Calu3 (cell line): ENCODE data around the gene GPR137B. TPM values are rescaled to one million over a fixed set of nuclear protein-coding genes. Genes with fewer than 3 reads are reported as not detected.
"Not testable (repeated sequence)": the region's sequence is repeated elsewhere in the genome, so short reads cannot be mapped to it uniquely, and the experiment has no call there.

ENCODE experiments used
- Bru-seq: library from RNA; stranded (reverse); fragments of 400-500 nt; gene quantifications from one replicate; lab custom pipeline; 2021; lab: Mats Ljungman, UMichigan
- BruChase-seq, 2 experiments: library from RNA; stranded (reverse); fragments of 400-500 nt; gene quantifications; one replicate each; lab custom pipeline; 2021; lab: Mats Ljungman, UMichigan
- BruUV-seq: library from RNA; stranded (reverse); fragments of 400-500 nt; replicated peaks from 2 replicates; lab custom pipeline; 2021; lab: Mats Ljungman, UMichigan
- CTCF ChIA-PET: fragments of 300-600 bp; sonication (Branson Sonifier 250); formaldehyde crosslinking; loops from one replicate; lab custom pipeline; 2022; ENCODE audit warnings: antibody characterized with exemption; lab: Charles Lee
- DNase-seq: peaks from one replicate; pipeline ENCODE4 v3.0.0; 2022
- H3K27ac Mint-ChIP-seq: one replicate; pipeline ENCODE4 v1.8.0; 2022; ENCODE audit warnings: mixed read lengths; ENCODE audit not compliant: unreplicated experiment
- H3K27me3 Mint-ChIP-seq: one replicate; pipeline ENCODE4 v1.8.0; 2022; ENCODE audit warnings: mixed read lengths; ENCODE audit not compliant: unreplicated experiment
- H3K36me3 Mint-ChIP-seq: one replicate; pipeline ENCODE4 v1.8.0; 2022; ENCODE audit warnings: mild to moderate bottlenecking, moderate library complexity, mixed read lengths; ENCODE audit not compliant: insufficient read depth, unreplicated experiment
- H3K4me1 Mint-ChIP-seq: one replicate; pipeline ENCODE4 v1.8.0; 2022; ENCODE audit warnings: mild to moderate bottlenecking, low read depth, mixed read lengths; ENCODE audit not compliant: unreplicated experiment
- H3K4me3 Mint-ChIP-seq: one replicate; pipeline ENCODE4 v1.8.0; 2022; ENCODE audit warnings: mild to moderate bottlenecking, low read depth, moderate library complexity, mixed read lengths; ENCODE audit not compliant: unreplicated experiment
- H3K9me3 Mint-ChIP-seq: one replicate; pipeline ENCODE4 v1.8.0; 2022; ENCODE audit warnings: low read depth, mixed read lengths; ENCODE audit not compliant: unreplicated experiment
- intact Hi-C: fragments of 100-400 bp; cut with micrococcal nuclease; formaldehyde crosslinking; loops from one replicate; pipeline ENCODE4 v1.10.0; 2022; ENCODE audit not compliant: unreplicated experiment
- long read RNA-seq: library from polyadenylated mRNA; stranded (forward); transcript quantifications from one replicate; pipeline ENCODE4 v2.0.0, GENCODE V29; 2022
- total RNA-seq: library from RNA; stranded (reverse); gene quantifications from 2 replicates; pipeline ENCODE4 v1.2.3, GENCODE V29; 2022
- TF ChIP-seq, protein P1 (sequence below): fragments of 200-600 bp; IDR thresholded peaks from one replicate; pipeline ENCODE4 v1.8.0; 2022; ENCODE audit warnings: antibody characterized with exemption; ENCODE audit not compliant: unreplicated experiment

The GPR137B gene, protein sequence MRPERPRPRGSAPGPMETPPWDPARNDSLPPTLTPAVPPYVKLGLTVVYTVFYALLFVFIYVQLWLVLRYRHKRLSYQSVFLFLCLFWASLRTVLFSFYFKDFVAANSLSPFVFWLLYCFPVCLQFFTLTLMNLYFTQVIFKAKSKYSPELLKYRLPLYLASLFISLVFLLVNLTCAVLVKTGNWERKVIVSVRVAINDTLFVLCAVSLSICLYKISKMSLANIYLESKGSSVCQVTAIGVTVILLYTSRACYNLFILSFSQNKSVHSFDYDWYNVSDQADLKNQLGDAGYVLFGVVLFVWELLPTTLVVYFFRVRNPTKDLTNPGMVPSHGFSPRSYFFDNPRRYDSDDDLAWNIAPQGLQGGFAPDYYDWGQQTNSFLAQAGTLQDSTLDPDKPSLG
- total RNA-seq (9.5 and 11.4 TPM in 2 replicates), Bru-seq, nascent RNA (percentile 54 among the genes with signal in this experiment), BruChase-seq, experiment 1, labeled RNA remaining after a 6-hour chase (percentile 50 among the genes with signal in this experiment), BruChase-seq, experiment 2, labeled RNA remaining after a 2-hour chase (percentile 51 among the genes with signal in this experiment)
- long read RNA-seq, transcript GPR137B-202 (7 exons, 2,042 nt): major isoform, 13 of 25 reads
- long read RNA-seq, partial matches to known transcripts: 1 of 25 reads
- long read RNA-seq, other reads (novel, unspliced or antisense): 11 of 25 reads

DNA sequence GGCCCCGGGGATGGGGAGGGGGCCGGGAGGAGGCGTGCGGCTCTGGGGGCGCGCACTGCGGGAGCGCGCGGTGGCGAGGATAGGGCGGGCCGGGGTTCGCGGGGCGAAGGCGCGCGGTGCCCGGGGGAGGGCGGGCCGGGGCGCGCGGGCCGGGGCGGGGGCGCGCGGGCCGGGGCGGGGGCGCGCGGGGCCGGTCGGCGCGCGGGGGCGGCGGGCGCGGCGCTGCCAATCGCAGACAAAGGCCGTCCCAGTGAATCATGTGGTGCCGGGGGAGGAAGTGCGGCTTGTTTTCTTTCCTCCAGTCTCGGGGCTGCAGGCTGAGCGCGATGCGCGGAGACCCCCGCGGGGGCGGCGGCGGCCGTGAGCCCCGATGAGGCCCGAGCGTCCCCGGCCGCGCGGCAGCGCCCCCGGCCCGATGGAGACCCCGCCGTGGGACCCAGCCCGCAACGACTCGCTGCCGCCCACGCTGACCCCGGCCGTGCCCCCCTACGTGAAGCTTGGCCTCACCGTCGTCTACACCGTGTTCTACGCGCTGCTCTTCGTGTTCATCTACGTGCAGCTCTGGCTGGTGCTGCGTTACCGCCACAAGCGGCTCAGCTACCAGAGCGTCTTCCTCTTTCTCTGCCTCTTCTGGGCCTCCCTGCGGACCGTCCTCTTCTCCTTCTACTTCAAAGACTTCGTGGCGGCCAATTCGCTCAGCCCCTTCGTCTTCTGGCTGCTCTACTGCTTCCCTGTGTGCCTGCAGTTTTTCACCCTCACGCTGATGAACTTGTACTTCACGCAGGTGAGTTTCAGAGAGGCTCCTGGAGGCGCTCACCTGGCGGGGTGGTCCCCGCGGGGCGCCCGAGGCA is at the start of gene GPR137B:
Gene GPR137B, plus strand, starts transcription at position 287 of the 851 bp plus-strand sequence. Its CDS starts 84 bp downstream, at position 371.
- DNase-seq: peak; percentile 53
- TF ChIP-seq, protein P1, sequence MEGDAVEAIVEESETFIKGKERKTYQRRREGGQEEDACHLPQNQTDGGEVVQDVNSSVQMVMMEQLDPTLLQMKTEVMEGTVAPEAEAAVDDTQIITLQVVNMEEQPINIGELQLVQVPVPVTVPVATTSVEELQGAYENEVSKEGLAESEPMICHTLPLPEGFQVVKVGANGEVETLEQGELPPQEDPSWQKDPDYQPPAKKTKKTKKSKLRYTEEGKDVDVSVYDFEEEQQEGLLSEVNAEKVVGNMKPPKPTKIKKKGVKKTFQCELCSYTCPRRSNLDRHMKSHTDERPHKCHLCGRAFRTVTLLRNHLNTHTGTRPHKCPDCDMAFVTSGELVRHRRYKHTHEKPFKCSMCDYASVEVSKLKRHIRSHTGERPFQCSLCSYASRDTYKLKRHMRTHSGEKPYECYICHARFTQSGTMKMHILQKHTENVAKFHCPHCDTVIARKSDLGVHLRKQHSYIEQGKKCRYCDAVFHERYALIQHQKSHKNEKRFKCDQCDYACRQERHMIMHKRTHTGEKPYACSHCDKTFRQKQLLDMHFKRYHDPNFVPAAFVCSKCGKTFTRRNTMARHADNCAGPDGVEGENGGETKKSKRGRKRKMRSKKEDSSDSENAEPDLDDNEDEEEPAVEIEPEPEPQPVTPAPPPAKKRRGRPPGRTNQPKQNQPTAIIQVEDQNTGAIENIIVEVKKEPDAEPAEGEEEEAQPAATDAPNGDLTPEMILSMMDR: no peak
- Mint-ChIP-seq H3K27me3 (peaks cover 59% of the 10 kb centered on the region), H3K9me3 (no peaks in the 10 kb centered on the region), H3K27ac (peak within 1 kb of the TSS; percentile 88), H3K36me3 (peaks cover 25% of the 10 kb centered on the region), H3K4me1 (peaks cover 24% of the 10 kb centered on the region), H3K4me3 (peak within 1 kb of the TSS; percentile 95)
- intact Hi-C loops: loop anchor here (10.0 kb wide), 1 partner anchor 142 kb away; the partner anchor contains the start of gene ERO1B
- no TSS peak for BruUV-seq
- CTCF ChIA-PET: no interaction called here

GRCh38 chr1:236092899-236093298 is 49.4 kb upstream of the GPR137B start:
- H3K36me3 Mint-ChIP-seq: peaks cover 12% of the 10 kb centered on the region
- no peak overlapping the region for H3K4me3 Mint-ChIP-seq
- H3K27ac Mint-ChIP-seq: no peak overlapping the region
- BruUV-seq: no TSS peak
- no peak for DNase-seq
- no peaks in the 10 kb centered on the region for H3K4me1 Mint-ChIP-seq
- intact Hi-C loops: no loop called here
- H3K27me3 Mint-ChIP-seq: no peaks in the 10 kb centered on the region
- peaks cover 3% of the 10 kb centered on the region for H3K9me3 Mint-ChIP-seq
- TF ChIP-seq, protein P1: no peak
- CTCF ChIA-PET: no interaction called here

DNA sequence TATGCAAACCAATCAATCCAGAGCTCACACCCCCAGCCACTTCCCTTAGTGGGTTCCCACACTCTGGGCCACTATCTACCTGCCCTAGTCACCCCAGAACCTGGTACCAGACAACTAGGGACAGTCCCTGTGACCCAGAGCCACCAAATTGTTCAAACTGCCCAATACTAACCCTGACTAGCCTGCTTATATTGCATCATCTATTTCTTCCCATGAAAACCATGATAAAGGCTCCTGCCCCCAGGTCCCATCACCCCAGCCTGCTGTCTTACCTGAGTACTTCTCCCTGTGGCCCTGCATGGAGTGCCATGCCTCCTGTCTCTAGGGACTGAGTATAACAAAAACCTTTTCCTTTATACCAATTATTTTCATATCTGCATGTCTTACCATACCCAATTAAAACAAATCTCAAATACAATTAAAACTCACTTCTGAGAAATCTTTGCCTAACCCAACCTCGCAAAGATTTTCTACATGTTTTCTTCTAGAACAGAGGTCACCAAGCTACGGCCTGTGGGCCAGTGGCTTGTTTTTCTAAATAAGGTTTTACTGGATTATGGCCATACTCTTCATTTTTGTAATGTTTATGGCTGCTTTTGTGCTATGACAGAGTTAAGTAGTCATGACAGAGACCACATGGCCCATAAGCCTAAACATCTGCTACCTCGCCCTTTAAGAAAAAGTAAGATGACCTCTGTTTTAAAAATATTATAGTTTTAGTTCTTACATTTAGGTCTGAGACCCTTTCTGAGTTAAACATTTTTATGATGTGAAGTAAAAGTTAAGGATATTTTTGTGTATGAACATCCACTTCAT is 46.4 kb upstream of the GPR137B start:
- H3K27me3 Mint-ChIP-seq: no peaks in the 10 kb centered on the region

DNA sequence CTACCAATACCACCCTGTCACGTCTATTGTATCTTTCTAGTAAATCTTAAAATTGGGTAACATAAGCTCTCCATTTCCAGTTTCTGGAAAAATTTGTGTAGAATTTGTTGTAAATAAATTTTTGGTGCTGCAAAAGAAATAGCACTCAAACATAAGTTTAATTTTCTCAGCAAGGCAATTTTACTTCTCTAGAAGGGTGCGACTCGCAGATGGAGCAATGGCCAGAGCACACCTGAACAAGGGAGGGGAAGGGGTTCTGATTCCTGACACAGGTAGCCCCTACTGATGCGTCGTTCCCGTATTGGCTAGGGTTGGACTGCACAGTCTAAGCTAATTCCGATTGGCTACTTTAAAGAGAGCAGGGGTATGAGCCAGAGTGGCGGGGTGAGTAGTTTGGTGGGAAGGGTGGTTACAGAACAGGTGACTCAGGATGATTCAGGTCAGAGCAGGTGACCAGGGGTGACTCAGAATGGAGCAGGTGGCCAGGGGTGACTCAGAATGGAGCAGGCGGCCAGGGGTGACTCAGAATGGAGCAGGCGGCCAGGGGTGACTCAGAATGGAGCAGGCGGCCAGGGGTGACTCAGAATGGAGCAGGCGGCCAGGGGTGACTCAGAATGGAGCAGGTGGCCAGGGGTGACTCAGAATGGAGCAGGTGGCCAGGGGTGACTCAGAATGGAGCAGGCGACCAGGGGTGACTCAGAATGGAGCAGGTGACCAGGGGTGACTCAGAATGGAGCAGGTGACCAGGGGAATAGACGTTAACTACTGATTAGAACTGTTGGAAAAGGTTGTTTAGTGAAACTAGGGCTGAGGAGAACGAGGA is 45.5 kb upstream of the GPR137B start:
- Mint-ChIP-seq H3K36me3 (peaks cover 12% of the 10 kb centered on the region), H3K27ac (peak overlapping the region; percentile 70)
- H3K9me3 Mint-ChIP-seq, H3K4me1 Mint-ChIP-seq, BruUV-seq, H3K27me3 Mint-ChIP-seq, intact Hi-C loops, H3K4me3 Mint-ChIP-seq, CTCF ChIA-PET: not testable (repeated sequence)
- DNase-seq: peak; percentile 83

More for the DNA sequence above, 46.4 kb upstream of the GPR137B start:
- intact Hi-C loops: no loop called here
- Mint-ChIP-seq H3K4me3 (no peak overlapping the region), H3K4me1 (no peaks in the 10 kb centered on the region), H3K9me3 (peaks cover 3% of the 10 kb centered on the region), H3K27ac (peak overlapping the region; percentile 2), H3K36me3 (peaks cover 12% of the 10 kb centered on the region)
- TF ChIP-seq, protein P1: no peak
- no peak for DNase-seq
- no TSS peak for BruUV-seq
- CTCF ChIA-PET: no interaction called here
